ENCODE data around the gene CMTM6. TPM values are rescaled to one million over a fixed set of nuclear protein-coding genes. Genes with fewer than 3 reads are reported as not detected.

The CMTM6 gene
- polyA plus RNA-seq, 1 donor (not counting 4 experiments of a cell fraction or from before 2014, with no cell fraction given): 85.4 TPM

DNA sequence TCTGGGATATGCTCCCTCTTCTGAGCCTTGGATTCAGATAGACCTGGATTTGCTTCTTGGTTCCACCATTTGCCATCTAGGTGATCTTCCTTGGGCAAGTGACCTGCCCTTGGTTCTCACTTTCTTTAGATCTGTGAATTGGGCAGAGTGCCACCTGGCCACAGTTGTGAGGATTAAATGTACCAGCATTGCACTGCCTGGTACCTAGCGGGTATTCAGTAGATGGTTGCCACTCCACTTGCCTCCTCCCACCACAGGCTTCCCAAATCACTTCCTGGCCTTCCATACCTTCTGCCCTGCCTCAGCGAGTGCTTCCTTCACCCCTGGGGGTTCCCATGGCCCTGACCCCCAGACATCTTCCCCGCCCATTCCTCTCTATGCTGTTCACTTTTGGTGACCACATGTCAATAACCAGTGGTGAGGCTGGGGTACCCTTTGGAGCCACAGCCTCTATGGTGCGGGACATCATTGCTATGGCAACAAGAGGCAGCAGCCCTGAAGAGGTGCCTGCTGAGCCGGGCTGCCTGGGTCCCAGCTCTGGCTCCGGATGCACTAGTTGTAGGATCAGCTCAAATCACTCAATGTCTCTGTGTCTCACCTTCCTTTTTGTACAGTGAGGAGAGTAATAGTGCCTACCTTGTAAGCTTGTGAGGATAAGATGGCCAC lies 70.5 kb downstream of the CMTM6 start:
- dilution Hi-C loops (cut with MboI; ENCODE audit: extremely low pct_ligation_motif_present, low sequenced_read_pairs): no loop called here
- TF ChIP-seq, protein P1, sequence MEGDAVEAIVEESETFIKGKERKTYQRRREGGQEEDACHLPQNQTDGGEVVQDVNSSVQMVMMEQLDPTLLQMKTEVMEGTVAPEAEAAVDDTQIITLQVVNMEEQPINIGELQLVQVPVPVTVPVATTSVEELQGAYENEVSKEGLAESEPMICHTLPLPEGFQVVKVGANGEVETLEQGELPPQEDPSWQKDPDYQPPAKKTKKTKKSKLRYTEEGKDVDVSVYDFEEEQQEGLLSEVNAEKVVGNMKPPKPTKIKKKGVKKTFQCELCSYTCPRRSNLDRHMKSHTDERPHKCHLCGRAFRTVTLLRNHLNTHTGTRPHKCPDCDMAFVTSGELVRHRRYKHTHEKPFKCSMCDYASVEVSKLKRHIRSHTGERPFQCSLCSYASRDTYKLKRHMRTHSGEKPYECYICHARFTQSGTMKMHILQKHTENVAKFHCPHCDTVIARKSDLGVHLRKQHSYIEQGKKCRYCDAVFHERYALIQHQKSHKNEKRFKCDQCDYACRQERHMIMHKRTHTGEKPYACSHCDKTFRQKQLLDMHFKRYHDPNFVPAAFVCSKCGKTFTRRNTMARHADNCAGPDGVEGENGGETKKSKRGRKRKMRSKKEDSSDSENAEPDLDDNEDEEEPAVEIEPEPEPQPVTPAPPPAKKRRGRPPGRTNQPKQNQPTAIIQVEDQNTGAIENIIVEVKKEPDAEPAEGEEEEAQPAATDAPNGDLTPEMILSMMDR (optimal IDR thresholded peaks at IDR 0.05 in 1 of 3, IDR thresholded peaks at IDR 0.05 in 1 of 3, conservative IDR thresholded peaks at IDR 0.05 in 1 of 3; ENCODE audit: extremely low read depth in 1 of 3, insufficient read depth in 2 of 3, low read length in 3 of 3): no peak
- no peak for TF ChIP-seq EZH2 (IDR thresholded peaks at IDR 0.05; ENCODE audit: low read length)
- H3K27ac ChIP-seq (ENCODE audit: control insufficient read depth, insufficient read depth, low read length): no peak overlapping the region
- H3K9ac ChIP-seq (ENCODE audit: control insufficient read depth, extremely low read depth, insufficient read depth, low read length): no peak overlapping the region
- peaks cover 65% of the 10 kb centered on the region for H3K79me2 ChIP-seq (ENCODE audit: control insufficient read depth, insufficient read depth, low read length)
- H3K27me3 ChIP-seq (ENCODE audit: control insufficient read depth, extremely low read depth, insufficient read depth, low read length): no peaks in the 10 kb centered on the region
- DNase-seq (ENCODE audit: low read depth, low spot score) (no peak), FAIRE-seq (no peak)
- H2AFZ ChIP-seq (ENCODE audit: control insufficient read depth, low read length): no peak overlapping the region
- H3K4me3 ChIP-seq (ENCODE audit: control insufficient read depth in 2 of 3, extremely low read depth in 1 of 3, insufficient read depth in 2 of 3, low read depth in 1 of 3, low read length in 3 of 3): no peak overlapping the region
- H3K4me2 ChIP-seq (ENCODE audit: control insufficient read depth, extremely low read depth, insufficient read depth, low read depth, low read length): no peak overlapping the region
- peaks cover 3% of the 10 kb centered on the region for H3K9me1 ChIP-seq (ENCODE audit: control insufficient read depth, extremely low read depth, insufficient read depth, low read length)
- no peaks in the 10 kb centered on the region for H3K9me3 ChIP-seq (ENCODE audit: control insufficient read depth, low read depth, low read length)
- H3K36me3 ChIP-seq (ENCODE audit: control insufficient read depth in 2 of 2, extremely low read depth in 1 of 2, insufficient read depth in 2 of 2, low read length in 2 of 2): peaks cover 0 to 6% of the 10 kb centered on the region in 2 experiments
- no peaks in the 10 kb centered on the region for H4K20me1 ChIP-seq (ENCODE audit: control insufficient read depth, extremely low read depth, insufficient read depth, low read length)
- peaks cover 11% of the 10 kb centered on the region for H3K4me1 ChIP-seq (ENCODE audit: control insufficient read depth, extremely low read depth, insufficient read depth, low read length)

DNA sequence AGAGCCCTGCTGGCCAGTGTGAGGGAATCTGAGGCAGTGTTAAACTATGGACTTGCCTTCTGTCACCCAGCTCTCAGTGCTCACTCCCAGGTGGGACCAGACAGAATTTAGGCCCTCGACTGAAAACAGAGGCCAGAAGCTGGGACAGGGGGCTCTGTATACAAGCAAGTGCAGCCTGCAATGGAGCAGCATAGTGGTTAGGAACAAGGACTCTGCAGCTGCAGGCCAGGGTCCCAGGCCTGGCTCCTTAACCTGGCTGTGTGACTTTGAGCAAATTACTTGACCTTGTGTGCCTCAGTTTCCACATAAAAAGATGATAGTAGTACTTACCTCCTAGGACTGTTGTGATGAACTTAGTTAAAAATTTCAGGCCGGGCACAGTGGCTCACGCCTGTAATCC lies 71.2 kb downstream of the CMTM6 start:
- dilution Hi-C loops (cut with MboI; ENCODE audit: extremely low pct_ligation_motif_present, low sequenced_read_pairs): no loop called here
- no peak overlapping the region for H3K4me2 ChIP-seq (ENCODE audit: control insufficient read depth, extremely low read depth, insufficient read depth, low read depth, low read length)
- no peak overlapping the region for H3K9ac ChIP-seq (ENCODE audit: control insufficient read depth, extremely low read depth, insufficient read depth, low read length)
- no peaks in the 10 kb centered on the region for H3K27me3 ChIP-seq (ENCODE audit: control insufficient read depth, extremely low read depth, insufficient read depth, low read length)
- H3K4me3 ChIP-seq (ENCODE audit: control insufficient read depth in 2 of 3, extremely low read depth in 1 of 3, insufficient read depth in 2 of 3, low read depth in 1 of 3, low read length in 3 of 3): no peak overlapping the region
- peaks cover 3% of the 10 kb centered on the region for H3K9me1 ChIP-seq (ENCODE audit: control insufficient read depth, extremely low read depth, insufficient read depth, low read length)
- peaks cover 0 to 6% of the 10 kb centered on the region in 2 experiments for H3K36me3 ChIP-seq (ENCODE audit: control insufficient read depth in 2 of 2, extremely low read depth in 1 of 2, insufficient read depth in 2 of 2, low read length in 2 of 2)
- DNase-seq (ENCODE audit: low read depth, low spot score) (no peak), FAIRE-seq (no peak)
- peaks cover 11% of the 10 kb centered on the region for H3K4me1 ChIP-seq (ENCODE audit: control insufficient read depth, extremely low read depth, insufficient read depth, low read length)
- no peaks in the 10 kb centered on the region for H3K9me3 ChIP-seq (ENCODE audit: control insufficient read depth, low read depth, low read length)
- H4K20me1 ChIP-seq (ENCODE audit: control insufficient read depth, extremely low read depth, insufficient read depth, low read length): no peaks in the 10 kb centered on the region
- TF ChIP-seq, protein P1 (optimal IDR thresholded peaks at IDR 0.05 in 1 of 3, IDR thresholded peaks at IDR 0.05 in 1 of 3, conservative IDR thresholded peaks at IDR 0.05 in 1 of 3; ENCODE audit: extremely low read depth in 1 of 3, insufficient read depth in 2 of 3, low read length in 3 of 3): no peak
- TF ChIP-seq EZH2 (IDR thresholded peaks at IDR 0.05; ENCODE audit: low read length): no peak
- H2AFZ ChIP-seq (ENCODE audit: control insufficient read depth, low read length): no peak overlapping the region
- H3K27ac ChIP-seq (ENCODE audit: control insufficient read depth, insufficient read depth, low read length): no peak overlapping the region
- peaks cover 63% of the 10 kb centered on the region for H3K79me2 ChIP-seq (ENCODE audit: control insufficient read depth, insufficient read depth, low read length)

Small RNA genes lying within 50 kb of the gene (small RNA-seq; reads per million reads assigned to genes)
- 0 to 4.7 (median 1.3) reads per million in 3 experiments for gene MIR548AY (ENCODE audit: insufficient read length in 3 of 3, low read depth in 3 of 3, low replicate concordance in 1 of 3)

Other genes with a start within 250 kb of the CMTM6 start
- 27.3 to 51.8 TPM (median 47.2 TPM) in 3 replicates for gene CMTM7, start 111.0 kb downstream of the CMTM6 start, polyA plus RNA-seq
- gene DYNC1LI1, start 68.0 kb upstream of the CMTM6 start, polyA plus RNA-seq: 26.4 to 64.4 TPM (median 32.0 TPM) in 3 replicates
- gene CNOT10, start 182.3 kb upstream of the CMTM6 start, polyA plus RNA-seq: 20.8 to 24.2 TPM (median 21.7 TPM) in 3 replicates